Measurements from ENCODE around the gene LRRC74B.

GRCh38 chr22:21067075-21067900, 21.5 kb downstream of the LRRC74B start:
- TF ChIP-seq CTCF (conservative IDR thresholded peaks at IDR 0.05 in 1 of 2, IDR thresholded peaks at IDR 0.05 in 1 of 2; ENCODE audit: low read depth in 1 of 2, low read length in 2 of 2) (no peak), EZH2 (IDR thresholded peaks at IDR 0.05; ENCODE audit: low read length, missing control alignments) (no peak)

Measured in fibroblast of lung (primary cell).